HG02588 (cell line): ENCODE measurements around the gene PGF.

ENCODE experiments used
- ATAC-seq: cut with Tn5 transposase; IDR thresholded peaks from one replicate; pipeline ENCODE4 v1.9.1; 2021; ENCODE audit warnings: mild to moderate bottlenecking, moderate library complexity; ENCODE audit not compliant: unreplicated experiment

The PGF gene

DNA sequence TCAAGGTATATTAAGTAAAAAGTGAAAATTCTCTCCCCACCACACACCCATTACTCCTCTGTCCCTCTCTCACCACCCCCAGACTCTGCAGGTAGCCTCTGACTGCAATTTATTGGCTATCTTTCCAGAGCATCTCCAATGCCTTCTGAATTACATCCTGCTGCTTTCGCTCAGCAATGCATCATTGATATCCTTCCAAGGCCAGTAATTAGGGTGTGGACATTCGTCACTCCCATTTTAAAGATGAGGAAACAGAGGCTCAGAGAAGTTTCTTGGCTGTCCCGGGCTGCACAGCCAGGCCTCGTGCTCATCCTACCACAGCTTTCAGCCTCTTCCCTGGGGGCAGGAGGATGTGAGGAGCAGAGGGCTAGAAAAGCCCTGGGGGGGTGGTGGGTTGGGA is 23.6 kb upstream of the PGF start:
- ATAC-seq, result no peak

DNA sequence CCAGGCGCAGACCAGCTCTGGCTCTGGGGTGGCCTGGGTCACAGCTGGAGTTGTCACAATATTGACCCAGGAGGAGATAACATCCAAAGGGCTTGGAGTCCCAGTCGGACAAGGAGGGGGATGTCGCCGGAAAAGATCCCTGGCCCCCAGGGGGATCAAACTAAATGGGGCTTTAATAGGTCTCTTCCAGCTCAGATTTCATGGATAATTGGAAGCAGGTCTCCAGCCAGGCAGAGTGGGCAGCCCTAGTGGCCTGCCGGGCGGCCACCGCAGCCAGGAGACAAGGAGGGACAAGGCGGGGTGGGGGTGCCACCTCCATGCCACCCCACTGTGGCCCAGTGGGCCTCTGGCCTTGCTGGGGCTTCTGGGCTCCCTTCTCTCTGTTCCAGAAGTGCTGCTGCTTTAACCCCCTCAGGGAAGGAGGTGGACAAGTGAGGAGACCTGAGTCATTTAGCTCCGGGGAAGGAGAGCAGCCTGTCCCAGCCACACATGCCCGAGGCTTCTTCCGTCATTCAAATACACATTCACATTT is 23.1 kb upstream of the PGF start:
- ATAC-seq, result no peak

DNA sequence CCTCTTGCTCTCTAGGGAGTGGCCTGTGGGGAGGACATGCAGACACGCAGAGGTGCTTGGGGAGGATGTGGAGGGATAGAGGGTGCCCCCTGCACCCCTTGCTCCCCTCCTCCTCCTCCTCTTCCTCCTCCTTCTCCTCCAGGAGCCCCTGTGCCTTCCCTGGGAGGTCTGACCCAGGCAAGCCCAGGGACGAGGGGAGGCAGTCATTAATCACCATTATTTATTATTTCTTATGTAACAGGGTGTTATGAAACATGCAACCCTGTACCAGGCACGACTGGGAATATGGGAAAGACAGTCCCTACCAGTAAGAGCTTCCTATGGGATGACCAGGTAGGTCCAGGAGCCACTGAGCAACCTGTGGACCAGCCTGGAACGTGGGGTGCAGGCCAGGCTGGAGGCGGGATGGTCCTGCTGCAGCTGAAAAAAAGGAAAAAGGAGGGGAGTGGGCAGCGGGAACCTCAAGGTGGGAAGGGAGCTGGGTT is 22.5 kb upstream of the PGF start:
- no peak for ATAC-seq

DNA sequence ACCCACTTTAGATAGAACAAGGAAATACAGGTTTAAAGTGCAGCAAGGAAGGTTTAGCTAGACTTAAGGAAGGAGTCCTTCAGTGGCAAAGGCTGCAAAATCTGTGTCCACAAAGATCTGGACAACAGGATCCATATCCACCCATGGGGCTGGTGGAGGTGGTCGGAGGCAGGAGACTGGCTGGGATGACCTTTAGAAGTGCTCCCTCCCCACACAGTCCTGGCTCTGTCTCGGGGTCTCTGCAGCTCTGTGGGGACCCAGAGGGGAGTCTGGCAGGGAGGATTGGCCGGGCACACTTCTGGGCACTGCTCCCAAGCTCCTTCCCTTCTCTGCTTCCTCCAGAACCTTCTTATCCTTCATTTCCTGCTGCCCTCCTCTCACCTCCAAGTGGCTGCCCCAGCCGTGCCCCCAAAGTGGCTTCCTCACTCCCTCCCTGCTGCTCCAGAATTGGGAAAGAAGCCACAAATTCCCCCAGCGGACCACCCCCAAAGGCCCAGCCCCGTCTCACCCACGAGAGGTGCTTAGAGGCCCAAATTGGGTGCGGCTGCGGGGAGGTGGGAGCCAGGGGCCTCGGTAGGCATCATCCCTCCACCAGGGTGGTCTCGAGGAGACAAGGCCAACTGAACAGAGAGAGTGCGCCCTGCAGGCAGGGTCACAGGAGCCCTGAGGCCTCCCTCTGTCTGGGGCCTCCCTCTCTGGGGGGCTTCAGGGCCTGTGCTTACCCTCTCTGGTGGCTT is 21.9 kb upstream of the PGF start:
- ATAC-seq, result no peak

DNA sequence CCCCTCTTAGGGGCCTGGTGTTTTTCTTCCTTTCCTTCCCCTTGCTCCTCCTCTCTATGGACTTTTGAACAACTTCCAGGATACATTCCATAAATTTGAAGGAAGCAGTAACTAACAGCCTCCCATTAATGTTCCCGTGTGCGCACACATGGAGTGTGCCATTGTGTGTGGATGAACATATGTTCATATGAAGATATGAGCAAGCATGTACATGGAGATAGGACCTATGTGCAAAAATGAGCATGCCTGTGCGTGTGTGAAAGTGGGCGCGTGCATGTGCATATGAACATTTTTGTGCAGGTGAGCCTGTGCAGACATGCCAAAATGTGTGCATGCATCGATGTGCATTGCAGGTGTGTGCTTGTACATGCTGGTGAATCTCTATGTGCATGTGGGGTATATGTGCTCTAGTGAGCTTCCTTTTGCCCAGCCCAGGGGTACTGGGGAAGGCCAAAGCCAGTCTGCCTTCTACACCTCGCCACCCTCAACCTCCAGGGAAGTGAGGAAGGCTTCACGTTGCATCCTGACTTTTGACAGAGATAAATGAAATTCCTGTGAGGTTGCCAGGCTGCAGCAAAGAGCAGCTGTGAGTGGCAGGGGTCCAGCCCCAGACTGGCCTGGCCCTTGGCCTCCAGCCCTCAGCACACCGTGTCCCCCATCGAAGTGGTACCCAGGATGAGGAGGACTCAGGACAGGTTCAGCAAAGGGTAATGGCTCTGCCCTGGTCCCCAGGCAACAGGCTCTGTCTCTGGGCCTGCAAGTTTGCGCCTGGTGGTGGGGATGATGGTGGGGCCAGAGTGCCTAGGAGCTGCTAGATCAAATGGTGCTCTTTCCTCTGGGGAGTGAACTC is 21.1 kb upstream of the PGF start:
- ATAC-seq, result no peak

DNA sequence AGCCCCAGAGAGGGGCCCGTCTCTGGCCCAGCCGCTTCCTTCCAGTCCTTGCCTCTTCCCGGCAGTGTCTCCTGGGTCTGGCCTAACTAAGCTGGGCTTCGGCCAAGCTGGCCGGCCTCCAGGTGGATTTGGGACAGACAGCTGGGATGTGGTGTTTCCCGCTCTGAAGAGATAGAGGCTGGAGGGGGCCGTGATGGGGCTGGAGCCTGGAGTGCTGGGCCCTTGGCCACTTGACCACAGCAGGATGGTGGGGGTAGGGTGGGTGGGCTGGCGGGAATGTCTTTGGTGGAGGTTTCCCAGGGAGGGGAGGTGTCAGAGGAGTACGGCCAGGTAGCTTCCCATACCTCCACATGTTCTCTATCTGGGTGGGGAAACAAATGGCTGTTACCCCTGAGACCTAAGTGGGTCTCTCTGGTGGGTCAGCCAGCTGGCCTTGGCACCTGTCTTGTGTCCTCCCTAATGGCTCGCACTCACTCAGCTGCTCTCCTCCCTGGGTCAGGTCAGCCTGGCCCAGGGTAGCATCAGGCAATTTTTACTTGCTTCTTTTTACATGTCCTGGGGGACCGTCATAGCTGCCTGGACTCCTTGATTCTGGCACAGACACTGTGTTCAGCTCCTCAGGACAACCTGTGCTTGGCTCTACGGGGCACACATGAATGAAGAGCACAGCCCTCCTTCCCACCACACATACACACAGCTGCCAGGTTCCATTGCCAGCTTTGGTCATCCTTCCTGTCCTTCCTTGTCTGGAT is 19.8 kb upstream of the PGF start:
- ATAC-seq, result no peak

DNA sequence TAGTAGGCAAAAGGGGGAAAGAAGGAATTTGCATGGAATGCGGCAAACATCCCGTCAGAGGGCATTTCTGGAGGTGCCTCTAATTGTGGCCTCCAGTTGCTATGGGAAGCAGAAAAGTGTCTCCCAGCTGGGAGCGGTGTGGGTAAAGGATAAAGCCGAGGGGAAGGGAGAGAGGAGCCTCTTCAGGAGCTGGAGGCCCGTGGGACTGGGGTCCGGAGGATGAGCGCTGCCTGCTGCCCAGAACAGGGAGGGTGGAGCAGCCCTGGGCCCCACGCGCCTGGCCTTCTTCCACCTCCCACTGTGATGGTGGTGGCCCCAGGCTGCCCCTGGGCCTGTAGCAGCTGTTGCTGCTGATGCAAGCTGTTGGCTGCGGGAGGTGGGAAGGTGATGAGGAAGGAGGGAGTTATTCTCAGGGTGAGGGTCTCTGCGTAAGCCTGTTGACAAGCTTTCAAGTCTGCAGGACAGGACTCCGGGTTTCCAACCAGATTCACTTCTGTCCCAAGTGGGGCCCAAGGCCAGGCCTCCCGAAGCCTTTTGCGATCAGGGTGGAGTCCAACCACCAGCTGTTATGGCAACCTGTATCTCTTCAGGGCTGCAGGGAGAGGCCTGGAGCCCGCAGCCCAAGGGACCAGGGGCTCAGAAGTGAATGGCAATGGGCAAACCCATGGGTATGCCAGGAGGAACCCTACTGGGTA is 19.1 kb upstream of the PGF start:
- ATAC-seq, result no peak

DNA sequence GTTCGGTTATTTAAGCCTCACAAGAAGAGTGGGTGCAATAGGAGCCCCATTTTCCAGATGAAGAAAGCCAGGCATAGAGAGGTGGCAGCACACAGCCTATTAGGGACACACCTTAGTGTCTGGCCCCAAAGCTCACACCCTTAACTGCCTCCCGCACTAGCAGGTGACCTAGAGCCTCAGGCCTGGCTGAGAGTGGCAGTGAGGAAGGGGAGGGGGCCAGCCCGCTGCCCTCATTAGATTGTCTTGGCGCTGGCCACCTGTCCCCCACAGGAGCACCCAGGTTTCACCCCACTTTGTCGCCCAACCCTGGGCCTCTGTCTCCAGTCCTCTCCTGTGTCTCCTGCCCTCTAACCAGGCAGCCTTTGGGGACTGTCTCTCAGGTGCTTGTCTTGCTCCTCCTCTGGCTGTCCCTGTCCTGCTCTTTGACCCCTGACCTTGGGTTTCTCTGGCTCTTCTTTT is 18.5 kb upstream of the PGF start:
- no peak for ATAC-seq

DNA sequence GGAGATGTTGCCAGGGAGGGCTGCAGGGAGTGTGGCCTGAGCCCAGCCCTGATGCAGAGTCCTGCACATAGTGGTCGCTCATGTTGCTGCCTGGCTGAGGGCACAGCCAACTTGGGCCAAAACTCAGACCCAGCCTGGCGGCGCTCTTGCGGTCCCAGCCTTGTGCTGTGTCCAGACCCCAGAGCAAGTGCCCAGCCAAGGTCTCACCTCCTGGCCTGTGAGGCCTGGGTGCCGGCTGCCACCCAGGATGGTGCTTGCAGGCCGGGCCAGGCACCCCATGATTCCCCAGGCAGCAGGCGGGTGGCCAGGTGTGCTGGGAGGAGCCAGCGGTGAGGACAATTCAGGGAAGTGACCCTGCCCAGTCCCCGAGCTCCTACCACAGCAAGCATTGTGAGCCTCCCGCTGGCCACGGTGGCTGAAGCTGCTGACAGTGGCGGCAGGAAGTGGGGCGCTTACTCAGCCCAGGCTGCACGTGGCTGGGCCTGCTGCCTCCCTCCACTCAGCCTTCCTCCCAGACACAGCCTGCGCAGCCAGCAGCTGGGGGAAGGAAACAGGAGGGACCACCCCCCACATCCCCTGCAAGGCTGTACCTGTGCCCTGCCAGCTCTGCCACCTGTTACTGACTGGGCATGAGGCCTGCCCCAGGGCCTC is 17.7 kb upstream of the PGF start:
- ATAC-seq, result no peak

DNA sequence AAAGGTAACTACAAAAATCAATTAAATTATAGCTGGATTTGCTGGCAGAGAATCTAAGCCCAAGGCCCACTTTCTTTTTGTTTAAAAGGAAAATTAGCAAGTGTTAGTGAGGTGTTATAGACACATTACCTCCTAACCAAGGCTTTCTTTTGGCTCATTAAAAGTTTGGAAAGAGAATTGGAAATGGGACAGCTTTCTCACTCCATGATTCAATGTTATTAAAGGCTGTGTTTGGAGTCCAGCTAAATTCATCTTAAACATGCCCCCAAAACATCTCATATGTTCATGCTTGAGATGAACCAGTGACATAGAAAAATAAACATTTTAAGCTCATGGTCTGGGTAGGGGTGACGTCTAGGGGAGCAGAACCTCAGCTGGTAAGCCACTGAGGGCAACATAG is 13.4 kb upstream of the PGF start:
- no peak for ATAC-seq

DNA sequence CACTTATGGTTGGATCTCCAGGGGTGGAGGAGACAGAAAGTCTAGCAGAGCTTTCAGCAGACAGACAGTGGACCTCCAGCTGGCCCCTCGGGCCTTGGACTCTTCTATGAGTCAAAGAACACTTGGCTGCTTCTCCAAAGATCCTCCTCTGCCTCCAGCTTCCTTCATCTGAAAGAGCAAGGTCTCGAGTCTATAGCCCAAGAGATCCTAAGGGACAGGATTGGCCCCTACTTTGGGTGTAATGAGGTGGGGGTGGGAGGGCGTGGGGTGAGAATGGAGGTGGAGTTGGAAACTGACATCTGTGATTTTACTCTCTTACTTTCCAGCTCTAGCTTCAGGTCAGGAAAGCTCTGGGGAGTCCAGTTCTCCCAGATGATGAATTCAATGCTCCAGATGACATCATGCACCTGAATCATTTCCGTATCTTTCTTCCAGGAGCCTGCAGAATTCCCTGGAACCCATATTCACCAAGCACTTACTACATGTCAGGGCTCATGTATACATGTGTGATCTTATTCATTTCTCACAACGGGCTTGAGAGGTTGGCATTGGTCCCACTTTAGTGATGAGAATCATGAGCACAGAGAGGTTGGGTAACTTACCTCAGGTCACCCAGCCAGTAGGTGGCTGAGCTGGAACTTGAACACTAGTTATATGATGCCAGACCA is 10.2 kb upstream of the PGF start:
- no peak for ATAC-seq

DNA sequence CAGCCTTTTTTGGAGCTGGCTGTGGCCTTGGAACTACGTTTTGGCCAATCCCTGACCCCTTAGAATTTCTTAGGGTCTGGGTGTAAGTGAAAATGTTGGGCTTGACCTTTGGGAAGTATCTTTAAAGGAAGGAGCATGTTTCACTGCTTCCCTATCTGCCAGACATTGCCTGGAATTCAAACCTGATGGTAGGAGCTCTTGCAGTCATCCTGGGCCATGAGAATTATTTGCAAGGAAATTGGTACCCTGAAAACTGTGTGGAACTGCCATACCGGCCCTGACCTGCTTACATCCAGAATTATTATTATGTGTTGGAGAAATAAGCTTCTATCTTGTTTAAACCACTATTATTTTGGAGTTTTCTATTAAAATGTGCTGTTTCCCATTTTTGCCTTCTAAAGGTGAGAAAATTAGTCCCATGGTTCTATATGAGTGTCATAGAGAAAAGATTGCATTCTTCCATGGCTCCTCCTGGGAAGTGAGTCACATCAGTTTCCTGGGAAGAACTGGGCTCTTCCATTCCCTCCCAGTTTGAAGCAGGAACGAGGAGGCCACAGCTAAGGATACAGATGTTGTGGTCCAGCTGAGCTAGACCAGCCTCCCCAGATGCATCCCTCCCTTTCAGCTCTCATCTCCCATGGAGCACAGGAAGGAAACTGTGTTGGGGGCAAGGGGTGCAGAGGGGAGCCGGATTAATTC is 9.5 kb upstream of the PGF start:
- ATAC-seq, result no peak

DNA sequence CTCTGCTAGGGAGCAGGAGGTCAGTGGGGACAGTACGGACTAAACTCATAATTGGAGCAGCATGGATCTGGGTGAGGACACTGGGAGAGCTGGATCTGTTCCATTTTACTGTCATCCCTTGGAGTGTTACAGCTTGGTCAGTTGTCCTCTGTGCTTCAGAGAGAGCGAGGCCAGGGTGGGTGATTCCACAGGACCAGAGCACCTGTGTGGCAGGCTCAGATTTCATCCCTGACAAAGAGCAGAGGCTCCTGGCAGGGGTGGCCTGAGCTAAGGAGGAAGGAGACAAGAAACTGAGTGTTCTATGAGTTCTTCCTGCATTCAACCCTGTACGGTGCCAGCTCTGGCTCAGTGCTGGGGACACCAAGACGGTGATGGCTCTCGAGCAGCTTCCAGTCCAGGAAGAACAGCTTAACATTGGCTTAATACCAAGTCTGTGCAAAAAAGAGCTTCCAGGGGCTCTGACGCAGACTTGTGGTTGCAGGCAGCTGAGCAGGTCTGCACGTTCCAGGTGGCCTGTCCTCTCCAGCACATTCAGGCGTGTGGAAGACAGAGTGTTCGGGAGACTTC is 8.4 kb upstream of the PGF start:
- no peak for ATAC-seq

DNA sequence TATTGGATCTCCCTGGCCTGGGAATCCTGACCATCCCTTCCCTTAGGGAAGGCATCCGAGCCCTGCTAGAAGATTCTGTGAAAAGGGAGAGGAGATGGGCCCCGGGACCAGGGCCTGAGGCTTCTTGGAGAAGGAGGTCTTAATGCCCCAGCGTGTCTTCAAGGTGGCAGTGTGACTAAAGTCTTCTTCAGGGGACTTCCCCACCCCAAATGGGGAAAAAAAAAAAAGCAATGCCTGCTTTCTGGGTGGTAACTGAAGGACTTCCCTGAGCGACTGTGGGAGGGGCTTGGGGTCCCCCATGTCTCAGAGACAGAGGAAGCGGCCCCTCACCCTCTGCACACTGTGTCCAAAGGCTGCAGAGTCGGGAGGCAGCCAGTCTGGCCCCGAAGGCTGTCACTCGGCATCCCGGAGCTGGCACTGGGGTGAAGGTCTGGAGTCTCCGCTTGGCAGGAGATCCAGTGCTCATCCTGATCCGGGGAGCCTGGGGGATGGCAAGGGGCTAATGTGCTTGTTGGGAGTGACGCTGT is 7.8 kb upstream of the PGF start:
- ATAC-seq, result no peak

DNA sequence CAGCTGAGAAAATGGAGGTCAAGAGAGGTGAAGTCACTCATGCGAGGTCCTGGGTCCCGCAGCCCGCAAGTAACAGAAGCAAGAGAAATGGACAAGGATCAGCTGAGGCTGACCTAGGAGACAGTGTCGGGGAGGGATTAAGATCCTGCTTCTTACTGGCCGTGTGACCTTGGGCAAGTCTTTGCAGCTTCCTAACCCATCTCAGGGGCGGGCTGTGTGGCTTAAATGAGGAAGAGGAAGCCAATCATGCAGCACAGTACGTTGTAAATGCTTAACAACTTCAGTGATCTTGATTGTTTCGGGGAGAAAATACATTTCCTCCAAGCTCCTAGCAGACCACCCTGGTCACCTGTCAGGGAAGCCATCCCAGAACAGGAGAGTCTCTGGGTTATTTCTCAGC is 7.1 kb upstream of the PGF start:
- no peak for ATAC-seq

DNA sequence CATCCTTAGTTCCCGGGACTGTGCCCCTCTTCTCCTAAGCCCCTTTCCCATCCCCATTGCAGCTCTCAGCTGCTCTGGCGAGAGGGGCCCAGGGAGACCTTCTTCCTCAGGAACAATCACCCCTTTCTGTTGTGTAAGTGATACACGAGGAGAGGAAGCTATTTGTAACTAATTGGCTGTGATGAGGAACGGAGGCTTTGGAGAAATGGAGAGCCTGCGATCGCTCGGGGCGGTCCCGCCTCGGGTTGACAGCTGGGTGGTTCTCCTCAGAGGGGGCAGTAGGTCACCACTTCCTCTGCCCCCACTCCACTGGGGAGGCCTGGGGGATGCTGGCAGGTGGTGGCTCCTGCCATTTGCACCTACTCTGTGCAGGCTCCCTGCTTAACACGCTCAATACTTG is 6.6 kb upstream of the PGF start:
- ATAC-seq, result no peak

DNA sequence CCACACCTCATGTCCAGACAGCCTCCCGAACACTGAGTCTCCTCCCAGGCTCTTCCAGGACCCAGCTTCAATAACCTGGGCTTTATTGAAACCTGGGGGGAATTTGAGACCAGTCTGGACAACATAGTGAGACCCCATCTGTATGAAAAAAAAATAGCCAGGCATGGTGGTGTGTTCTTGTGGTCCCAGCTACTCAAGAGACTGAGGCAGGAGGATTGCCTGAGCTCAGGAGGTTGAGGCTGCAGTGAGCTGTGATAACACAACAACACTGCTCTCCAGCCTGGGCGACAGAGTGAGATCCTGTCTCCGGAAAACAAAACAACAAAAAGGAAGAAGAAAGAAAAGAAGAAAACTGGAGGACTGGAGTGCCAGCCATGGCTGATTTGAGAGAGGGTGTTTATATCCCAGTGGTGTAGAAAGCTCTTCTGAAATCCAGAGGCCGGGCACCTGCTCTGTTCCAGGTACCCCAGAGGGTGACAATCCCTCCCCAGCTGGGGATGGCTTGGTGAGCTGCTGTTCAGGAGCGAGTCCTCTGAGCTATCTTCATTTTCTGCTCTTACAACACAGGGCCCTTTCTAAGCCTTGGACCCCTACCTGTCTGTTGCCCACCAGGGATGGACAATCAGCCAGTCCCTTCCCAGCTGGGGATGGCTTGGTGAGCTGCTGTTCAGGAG is 6.0 kb upstream of the PGF start:
- no peak for ATAC-seq

DNA sequence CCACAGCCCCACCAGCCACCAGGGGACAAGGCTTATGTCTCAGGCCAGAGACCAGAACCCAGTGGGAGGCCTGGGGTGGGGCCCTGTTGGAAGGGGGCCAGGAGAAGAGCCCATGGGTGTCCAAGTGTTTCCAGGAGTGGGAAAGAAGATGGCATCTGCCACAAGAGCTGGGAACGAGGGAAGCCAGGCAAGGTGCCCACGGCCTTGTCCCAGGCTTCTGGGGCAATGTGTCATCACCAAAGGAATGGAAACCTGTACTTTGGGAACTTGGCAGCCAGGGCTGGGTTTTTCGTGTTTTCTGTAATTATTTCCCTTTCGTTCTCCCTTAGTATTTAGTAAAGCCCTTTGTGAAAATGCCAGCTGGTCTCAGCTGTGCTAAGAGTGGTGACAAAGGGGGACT is 5.3 kb upstream of the PGF start:
- no peak for ATAC-seq
